AG04449 (cell line): ENCODE results near the gene SMNDC1.

Source experiments
- CTCF ChIA-PET: fragments of 350-600 bp; formaldehyde crosslinking; extraction: SDS; loops from one replicate; lab custom pipeline; 2021; ENCODE audit warnings: antibody characterized with exemption; lab: Yijun Ruan, JAX
- POLR2A ChIA-PET: fragments of 400-600, 350-600 bp; formaldehyde crosslinking; extraction: SDS; loops from one replicate; lab custom pipeline; 2020; ENCODE audit warnings: antibody characterized with exemption, inconsistent platforms; lab: Yijun Ruan, JAX
- DNase-seq: peaks from one replicate; pipeline ENCODE4 v3.0.0-alpha.2; 2010; ENCODE audit warnings: low read depth, low spot score
- H3K4me3 ChIP-seq: 2 replicates; pipeline ENCODE4 v1.5.1; 2011; ENCODE audit warnings: low read depth, mild to moderate bottlenecking, control low read depth, low read length
- TF ChIP-seq, protein P1 (sequence below): IDR thresholded peaks from one replicate; pipeline ENCODE4 v1.5.1; 2011; ENCODE audit warnings: mild to moderate bottlenecking, moderate library complexity, low read length, control low read depth, inconsistent platforms; ENCODE audit not compliant: insufficient read depth; ENCODE audit errors: missing control alignments

SMNDC1 gene

DNA sequence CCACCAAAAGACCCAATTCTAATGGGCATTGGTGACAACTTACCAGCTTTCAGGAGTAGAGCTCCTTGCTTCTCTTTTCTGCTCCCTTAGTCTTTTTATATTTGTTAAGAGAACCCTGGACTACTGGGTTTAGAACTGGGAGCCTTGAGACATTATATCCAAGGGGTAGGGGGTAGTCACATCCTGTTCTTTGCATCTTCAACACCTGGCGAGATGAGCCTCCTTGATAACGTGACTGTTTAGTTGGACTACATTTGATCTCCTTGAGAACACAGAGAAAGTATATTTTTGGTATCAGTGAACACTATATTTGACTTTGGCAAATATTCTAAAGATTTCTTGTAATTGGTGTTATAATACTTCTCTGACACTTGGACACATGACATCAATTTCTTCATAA lies 9.0 kb upstream of the SMNDC1 start:
- ChIA-PET POLR2A (interaction anchor here (0.6 kb wide), 1 partner anchor 210 kb away, joined by 3 read pairs; no protein-coding TSS in a partner anchor), CTCF (interaction anchor here (0.9 to 4.0 kb wide), 9 partner anchors 9 to 287 kb away, joined by 3 to 39 read pairs (median 3); partner anchors contain the start of gene SMNDC1)
- no peak overlapping the region for H3K4me3 ChIP-seq
- no peak for DNase-seq
- TF ChIP-seq, protein P1, sequence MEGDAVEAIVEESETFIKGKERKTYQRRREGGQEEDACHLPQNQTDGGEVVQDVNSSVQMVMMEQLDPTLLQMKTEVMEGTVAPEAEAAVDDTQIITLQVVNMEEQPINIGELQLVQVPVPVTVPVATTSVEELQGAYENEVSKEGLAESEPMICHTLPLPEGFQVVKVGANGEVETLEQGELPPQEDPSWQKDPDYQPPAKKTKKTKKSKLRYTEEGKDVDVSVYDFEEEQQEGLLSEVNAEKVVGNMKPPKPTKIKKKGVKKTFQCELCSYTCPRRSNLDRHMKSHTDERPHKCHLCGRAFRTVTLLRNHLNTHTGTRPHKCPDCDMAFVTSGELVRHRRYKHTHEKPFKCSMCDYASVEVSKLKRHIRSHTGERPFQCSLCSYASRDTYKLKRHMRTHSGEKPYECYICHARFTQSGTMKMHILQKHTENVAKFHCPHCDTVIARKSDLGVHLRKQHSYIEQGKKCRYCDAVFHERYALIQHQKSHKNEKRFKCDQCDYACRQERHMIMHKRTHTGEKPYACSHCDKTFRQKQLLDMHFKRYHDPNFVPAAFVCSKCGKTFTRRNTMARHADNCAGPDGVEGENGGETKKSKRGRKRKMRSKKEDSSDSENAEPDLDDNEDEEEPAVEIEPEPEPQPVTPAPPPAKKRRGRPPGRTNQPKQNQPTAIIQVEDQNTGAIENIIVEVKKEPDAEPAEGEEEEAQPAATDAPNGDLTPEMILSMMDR: no peak

GRCh38 chr10:110312206-110312605 lies 7.5 kb upstream of the SMNDC1 start:
- ChIA-PET POLR2A (no interaction called here), CTCF (interaction anchor here (0.6 to 4.0 kb wide), 19 partner anchors 11 to 288 kb away, joined by 3 to 39 read pairs (median 4); no protein-coding TSS in a partner anchor)
- no peak overlapping the region for H3K4me3 ChIP-seq
- TF ChIP-seq, protein P1: no peak
- no peak for DNase-seq

- POLR2A ChIA-PET: no interaction called here
These were observed 6.7 kb upstream of the SMNDC1 start for GRCh38 chr10:110311357-110311949.

GRCh38 chr10:110310741-110311140 lies 6.0 kb upstream of the SMNDC1 start:
- TF ChIP-seq, protein P1: no peak
- CTCF ChIA-PET: interaction anchor here (0.7 to 8.2 kb wide), 24 partner anchors 13 to 298 kb away, joined by 3 to 171 read pairs (median 4); partner anchors contain the start of gene SMC3
- POLR2A ChIA-PET: no interaction called here

More at GRCh38 chr10:110311357-110311949, 6.7 kb upstream of the SMNDC1 start:
- DNase-seq: no peak
- TF ChIP-seq, protein P1: peak; percentile 61
- H3K4me3 ChIP-seq: no peak overlapping the region
- CTCF ChIA-PET: interaction anchor here (0.8 to 8.2 kb wide), 22 partner anchors 12 to 297 kb away, joined by 3 to 171 read pairs (median 9); no protein-coding TSS in a partner anchor

GRCh38 chr10:110307805-110308204 lies 3.1 kb upstream of the SMNDC1 start:
- CTCF ChIA-PET: interaction anchor here (0.6 to 8.2 kb wide), 19 partner anchors 9 to 373 kb away, joined by 3 to 171 read pairs (median 5); no protein-coding TSS in a partner anchor
- TF ChIP-seq, protein P1: no peak
- POLR2A ChIA-PET: interaction anchor here (0.7 kb wide), 1 partner anchor 205 kb away, joined by 4 read pairs; no protein-coding TSS in a partner anchor

More at GRCh38 chr10:110310741-110311140, 6.0 kb upstream of the SMNDC1 start:
- DNase-seq: no peak
- H3K4me3 ChIP-seq: no peak overlapping the region

DNA sequence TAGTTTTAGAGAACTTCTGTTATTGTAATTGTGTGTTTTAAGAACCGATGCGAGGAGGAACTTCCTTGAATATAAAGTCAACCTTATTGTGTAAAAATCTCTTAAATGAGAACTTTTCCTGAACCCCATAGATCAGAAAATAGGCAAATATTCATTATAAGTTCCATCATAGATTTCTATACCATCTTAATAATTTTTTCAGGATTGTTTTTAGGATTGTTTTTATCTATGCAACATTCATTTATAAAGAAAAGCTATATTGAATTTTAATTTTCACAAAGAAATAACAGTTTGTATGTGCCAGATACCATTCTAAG lies 1.7 kb upstream of the SMNDC1 start:
- TF ChIP-seq, protein P1: no peak
- ChIA-PET POLR2A (no interaction called here), CTCF (interaction anchor here (0.6 to 8.2 kb wide), 38 partner anchors 11 to 422 kb away, joined by 3 to 171 read pairs (median 4); no protein-coding TSS in a partner anchor)
- no peak overlapping the region for H3K4me3 ChIP-seq
- no peak for DNase-seq

More at GRCh38 chr10:110307805-110308204, 3.1 kb upstream of the SMNDC1 start:
- H3K4me3 ChIP-seq: no peak overlapping the region
- DNase-seq: no peak
